CD4-positive, alpha-beta T cell treated with Interleukin-1 beta for 1 hour (primary cell): ENCODE results near the gene TGM1.

ENCODE experiments used
- DNase-seq, 2 donors: peaks; one replicate each; pipeline ENCODE4 v3.0.0-alpha.2; 2020 to 2022

Gene TGM1

DNA sequence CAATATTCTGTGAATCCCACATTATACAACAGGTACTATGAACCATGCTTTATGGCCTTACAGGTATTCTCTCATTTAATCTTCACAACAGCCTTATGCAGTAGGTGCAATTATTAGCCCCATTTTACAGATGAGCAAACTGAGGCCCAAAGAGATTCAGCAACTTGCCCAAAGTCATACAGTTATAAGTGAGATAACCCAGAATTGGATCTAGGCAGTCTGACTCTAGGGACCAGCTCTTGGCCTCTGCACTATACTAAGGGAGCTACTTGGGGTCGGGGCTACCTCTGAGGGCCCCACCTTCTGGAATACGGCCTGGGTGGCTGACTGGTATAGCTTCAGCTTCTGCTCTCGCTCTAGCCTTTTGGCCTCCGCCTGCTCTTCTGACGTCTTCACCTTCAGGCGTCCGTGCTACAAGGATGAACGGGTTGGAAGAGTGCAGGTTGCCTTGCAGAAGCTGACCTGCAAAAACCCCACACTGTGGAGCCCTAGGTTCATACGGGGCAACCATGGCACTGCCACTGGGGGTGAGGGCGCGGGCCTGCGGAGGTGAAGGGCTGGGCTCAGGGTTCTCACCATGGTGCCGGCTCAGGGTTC, 7.7 kb upstream of the TGM1 start:
- no peak for DNase-seq

DNA sequence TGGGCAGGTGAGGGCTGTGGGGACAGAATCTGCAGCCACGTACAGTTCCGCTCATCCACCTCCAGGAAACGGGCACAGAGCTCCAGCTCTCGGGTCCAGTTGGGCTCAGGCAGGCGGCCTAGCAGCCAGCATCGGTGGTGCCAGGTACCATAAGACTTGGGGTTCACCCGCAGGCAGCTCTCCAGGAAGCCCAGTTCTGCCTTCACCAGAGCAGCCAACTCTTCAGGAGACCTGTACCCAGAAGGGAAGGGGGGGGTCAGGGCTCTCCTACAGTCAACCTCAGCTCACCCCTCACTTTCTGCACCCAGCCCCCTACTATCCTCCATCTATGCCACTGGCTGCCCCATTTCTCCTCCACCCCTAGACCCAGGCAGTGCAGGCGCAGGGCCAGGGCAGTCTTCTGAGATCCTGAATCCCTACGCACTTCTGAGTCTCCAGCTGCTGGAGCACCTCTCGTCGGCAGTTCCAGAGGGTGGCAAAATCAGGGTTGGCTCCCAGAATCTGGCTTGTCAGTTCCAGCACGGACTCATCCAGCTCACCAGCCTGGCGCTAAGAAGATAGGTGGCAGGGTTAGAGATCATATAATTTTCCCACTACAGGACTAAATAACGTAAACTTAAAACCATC, 7.0 kb upstream of the TGM1 start:
- DNase-seq: no peak

DNA sequence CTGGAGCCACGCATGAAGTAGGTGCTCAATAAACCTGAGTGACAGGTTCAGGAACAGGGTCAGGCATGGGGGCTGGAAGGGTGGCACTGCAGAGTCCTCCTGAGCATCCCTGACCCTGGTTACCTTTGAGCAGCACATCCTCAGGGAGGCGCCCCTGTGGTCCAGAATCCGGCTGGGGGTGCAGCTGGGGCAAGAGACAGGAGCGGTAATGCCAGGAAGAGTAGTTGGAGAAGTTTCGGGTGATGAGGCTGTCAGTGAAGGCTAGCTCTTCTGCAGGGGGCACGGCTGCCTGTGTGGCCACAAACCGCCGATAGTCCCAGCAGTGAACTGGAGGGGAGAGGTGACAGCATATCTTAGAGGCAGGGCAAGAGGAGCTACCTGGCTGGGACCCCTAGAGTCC, 6.4 kb upstream of the TGM1 start:
- DNase-seq: no peak

DNA sequence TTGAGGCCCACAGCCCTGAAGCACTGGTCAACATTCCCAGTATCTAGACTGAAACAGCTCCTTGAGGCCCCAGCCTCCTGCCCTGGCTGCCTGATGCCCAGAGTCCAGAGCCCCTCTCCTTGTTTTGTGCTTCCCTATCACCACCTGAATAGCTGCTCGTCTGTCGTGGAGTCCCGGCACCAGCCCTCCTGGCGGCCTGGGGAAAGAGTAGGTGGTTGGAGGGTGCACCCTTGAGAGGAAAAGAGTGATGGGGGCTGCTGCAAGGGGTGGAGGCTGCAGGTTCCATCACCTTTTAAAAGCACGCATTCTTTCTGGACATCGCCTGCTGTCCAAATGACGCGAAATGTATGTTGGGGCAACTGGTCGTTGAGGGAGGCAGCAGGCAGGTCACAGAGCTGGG, 5.2 kb upstream of the TGM1 start:
- DNase-seq: no peak

DNA sequence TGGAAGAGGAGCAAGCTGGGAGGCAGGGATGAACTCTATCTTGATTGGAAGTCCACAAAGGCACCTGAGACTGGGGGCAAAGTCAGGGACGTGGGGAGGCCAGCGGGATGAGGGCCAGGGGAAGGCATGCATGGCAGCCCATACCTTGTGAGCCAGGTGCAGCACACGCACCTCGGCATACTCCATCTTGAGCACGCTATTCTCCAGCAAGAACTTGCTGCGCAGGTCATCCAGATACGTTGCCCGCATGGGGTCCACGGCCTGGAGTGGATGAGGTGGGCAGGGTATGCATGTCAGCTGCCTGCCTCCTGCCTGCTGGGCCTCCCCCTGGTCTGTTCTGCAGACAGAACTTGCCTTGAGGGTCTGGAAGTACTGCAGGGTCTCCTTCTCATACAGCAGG, 4.5 kb upstream of the TGM1 start:
- DNase-seq: no peak

DNA sequence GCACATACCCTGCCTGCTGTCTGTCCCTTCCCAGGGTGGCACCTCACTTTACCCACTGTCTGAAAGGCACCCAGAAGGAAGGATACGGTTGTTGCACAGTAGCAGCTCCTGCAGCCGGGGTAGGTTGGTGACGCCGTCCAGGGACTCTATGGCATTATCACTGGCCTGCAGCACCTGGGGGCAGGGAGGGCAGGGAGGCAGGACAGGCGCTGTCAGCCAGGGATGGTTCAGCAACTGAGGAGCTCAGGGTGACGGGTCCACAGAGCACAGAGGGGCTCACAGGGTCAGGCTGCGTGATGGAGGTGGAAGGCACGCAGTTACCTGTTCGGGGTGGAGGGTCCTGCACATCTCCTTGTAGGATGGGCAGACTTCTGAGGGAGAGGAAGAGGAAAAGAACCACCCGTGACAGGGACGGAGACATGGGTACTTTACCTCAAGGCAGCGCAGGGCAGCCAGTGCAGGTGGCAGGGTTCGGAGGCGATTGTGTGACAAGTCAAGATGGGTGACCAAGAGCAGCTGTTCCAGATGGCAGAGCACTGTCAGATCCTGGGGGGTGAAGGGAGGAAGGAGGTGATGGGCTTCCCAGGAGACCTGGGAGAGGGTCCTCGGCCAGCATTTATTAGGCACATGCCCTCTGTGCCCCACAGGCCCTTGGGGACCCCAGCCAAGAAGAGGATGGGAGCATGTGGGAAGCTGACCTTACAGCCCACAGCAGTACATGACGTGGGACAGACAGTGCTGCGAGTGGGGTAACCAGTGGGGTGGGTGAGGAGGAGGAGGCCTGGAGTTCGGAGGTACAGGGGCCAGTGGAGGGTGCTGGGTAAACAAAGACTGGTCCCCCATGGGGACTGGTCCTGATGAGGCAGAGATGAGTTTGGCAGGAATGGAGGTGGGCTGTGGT, 3.6 kb upstream of the TGM1 start:
- no peak for DNase-seq

DNA sequence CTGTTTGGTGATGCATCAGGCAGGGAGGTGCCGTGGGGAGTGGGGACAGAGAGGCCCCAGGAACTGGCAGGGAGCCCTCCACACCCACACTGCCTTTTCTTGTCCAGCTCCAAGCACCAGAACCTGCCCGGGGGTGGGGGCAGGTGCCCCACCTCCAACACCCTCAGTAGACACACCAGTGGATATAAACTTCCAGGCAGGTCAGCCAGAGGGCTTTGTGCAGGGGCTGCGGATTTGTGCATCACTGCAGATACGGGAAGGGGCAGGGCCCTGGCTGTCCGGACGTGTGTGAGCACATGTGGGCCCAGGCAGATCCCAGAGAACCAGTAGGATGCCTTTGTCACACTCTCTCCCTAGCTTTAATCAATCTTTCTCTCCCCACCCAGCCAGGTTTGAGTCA, 1.3 kb upstream of the TGM1 start:
- DNase-seq: no peak

DNA sequence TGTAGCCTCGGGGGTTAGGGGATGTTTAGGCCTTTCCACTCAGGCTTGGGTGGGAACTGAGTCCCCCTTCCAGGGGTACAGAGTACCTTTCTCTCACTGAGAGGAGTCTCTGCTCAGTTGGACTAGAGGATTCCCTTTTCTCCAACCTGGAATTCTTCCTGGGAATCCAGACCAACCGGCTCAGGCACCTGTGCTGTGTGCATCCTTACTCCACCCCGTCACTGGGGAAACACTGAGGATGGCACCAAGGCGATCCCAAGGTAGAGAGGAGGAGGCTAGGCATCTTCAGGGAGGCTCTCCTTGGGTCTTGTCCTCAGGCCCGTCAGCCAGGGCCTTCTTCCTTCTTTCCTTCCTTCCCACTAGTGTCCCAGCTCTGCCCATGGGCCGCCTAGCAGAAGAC, 871 bp upstream of the TGM1 start:
- DNase-seq: no peak

DNA sequence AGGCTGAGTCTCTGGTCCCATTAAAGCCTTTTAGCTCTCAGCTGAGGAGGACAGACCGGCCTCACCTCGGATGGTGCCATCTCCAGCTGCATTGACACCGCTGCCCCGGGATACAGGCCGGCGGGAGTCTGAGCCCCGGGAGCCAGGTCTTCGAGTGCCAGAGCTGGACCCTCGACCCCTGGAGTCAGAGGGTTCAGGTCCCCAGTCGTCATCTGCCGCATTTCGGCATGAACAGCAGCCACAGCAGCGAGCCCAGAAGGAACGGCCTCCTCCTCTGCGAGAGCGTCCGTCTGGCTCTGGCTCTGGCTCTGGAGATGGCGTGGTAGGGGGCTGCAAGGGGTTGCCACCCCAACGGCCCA, 1.0 kb downstream of the TGM1 start:
- DNase-seq: no peak

DNA sequence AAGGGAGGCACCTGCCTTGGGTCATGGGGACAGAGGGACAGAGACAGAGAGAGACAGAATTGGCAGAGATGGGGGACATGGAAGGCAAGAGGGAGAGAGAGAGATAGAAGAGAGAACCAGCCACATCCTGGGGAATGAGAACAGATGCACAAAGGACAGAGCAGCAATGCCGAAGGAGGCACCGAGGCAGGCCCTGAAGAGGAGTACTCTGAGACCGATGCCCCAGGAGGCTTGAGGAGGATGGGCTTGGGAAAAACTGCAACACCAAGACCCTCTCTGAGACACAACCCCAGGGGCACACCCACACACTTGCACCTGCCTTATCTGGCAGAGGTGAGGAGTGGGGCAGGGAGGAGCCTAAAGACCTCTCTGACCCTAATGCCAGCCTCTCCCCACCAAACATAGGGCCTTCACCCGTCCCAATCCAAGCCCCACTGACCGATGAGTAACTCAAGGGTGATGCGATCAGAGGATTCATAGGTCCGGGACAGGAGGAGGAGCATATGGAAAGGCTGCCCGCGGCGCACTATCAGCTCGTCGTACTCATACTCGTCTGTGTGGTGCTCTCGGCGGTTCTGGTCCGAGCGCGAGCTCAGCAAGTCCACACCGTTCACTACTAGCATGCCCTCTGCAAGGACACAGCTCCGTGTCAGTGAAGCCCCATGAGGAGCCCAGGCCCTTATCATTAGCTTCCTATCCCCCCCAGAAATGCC, 1.6 kb downstream of the TGM1 start:
- no peak for DNase-seq

DNA sequence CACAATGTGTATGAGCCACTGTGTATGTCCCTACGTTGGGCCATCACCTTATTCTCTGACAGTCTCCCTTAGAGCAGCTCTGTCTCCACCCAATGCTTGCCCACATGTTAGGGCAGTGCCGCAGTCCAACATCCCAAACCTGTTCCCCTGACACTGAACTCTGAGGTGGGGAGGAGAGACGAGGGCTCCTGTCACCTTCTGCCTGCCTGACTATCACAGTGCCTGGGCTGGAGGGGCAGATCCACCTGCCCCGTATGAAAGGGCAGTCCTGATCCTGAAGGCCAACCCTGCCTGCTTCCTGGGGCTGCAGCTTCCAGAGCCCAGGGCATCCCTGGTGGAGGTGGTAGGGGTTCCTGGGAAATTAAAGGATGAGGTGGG, 2.2 kb downstream of the TGM1 start:
- DNase-seq: no peak

DNA sequence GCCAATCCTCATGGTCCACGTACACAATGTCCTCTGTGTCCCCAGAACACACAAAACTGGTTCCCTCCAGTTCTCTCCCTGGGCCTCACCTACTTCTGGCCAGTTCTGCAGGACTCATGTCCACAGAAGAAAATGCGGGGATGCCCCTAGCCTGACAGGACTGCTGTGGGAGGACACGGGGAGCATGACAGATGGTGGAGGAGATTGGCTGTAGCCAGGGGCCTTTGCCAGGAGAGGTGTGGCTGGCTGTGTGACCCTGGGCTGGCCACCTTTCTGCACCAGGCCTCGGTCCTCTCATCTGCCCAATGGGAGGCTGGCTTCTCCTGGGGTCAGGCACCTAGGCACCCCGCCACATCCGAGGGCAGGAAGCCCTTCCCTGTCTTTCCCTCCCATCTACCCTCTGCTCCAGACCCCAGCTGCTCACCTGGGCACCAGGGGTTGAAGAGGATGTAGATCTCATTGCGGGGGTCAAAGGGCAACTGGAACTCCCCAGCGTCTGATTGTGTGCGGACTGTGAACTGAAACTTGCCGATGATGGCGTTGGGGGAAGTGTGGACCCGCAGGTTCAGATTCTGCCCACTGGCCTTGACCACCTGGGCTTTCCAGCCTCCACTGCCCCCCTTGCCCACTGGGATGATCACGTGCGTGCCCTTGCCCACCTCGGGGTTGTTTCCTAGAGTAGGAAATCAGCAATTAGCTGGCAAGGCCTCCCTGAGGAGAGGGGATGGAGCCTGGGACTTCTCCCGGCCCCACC, 2.8 kb downstream of the TGM1 start:
- DNase-seq: no peak

DNA sequence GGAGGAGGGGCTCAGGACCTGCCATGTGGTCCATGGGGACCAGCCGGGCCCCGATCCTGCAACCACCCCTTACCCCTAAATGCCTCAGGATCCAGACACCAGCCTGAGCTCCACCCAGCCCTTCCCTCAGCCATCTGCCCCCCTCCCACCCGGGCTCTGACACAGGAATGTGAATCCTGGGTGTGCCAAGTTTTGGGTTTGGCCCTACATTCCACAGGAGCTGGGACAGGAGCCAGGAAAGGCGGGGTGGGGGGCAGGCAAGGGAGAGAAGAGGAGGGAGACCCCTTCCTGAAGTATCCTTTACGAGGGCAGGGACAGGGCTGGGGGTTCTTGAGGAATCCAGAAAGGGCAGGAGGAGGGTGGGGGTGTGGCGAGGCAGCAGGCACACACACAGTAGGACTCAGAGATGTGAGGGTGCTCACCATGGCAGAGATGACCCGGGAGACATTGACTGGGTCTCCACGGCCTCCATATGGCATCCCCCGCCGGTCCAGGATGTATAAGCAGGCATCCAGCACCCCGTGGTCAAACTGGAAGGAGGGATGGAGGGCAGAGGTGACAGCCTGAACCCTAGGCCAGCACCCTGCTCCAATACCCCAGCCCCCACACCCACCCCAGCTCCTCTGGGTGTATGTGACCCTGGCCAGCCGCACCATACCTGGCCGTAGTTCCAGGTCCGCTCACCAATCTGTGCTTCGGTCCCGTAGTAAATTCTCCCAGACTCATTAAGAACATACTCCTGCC, 3.5 kb downstream of the TGM1 start:
- DNase-seq: no peak

DNA sequence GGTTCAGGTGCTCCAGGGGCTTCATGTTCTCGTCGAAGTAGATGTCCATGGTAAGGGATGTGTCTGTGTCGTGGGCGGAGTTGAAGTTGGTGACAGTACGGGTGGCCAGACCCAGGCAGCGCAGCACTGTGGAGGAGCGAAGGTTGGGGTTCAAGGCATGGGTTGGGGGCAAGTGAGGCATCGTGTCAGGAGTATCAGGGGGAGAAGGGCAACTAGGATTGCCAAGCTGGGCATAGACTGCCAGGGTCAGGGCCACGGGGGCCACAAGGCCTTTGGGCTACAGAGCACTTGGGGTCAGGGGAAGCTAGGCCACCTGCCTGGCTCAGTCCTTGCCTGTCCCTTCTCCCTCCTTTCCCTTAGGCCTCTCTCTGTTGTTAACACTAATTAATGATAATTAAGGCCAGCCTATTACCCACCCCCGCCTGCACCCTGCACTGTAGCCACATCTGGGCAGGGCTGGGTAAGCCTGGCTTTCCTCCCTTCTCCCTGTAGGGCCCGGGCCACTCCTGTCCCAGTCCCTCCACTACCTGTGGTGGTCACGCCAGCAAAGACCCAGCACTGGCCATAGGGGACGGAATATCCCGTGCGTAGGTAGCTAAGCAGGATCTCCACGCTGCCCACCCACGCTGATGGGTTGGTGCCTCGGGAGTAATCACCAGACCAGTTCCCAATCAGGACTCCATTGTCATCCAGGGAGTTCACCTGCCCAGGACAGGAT, 4.3 kb downstream of the TGM1 start:
- no peak for DNase-seq

DNA sequence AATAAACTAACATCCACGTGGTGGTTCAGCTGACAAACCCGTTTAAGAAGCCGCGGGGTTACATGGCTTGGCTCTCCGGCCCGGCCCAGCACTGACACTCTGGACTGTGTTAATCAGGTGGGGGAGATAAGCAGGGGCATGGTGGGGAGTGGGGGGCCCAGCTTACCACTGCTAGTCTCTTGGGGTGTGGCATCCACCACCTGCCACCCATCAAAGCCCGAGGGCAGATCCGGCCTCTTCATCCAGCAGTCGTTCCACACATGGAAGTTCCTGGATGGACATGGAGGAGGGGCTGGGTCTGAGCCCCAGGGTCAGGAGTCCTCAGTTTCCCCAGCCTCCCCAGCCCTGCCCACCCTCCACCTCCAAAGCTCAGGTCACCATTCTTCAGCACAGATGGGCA, 4.9 kb downstream of the TGM1 start:
- DNase-seq: no peak

DNA sequence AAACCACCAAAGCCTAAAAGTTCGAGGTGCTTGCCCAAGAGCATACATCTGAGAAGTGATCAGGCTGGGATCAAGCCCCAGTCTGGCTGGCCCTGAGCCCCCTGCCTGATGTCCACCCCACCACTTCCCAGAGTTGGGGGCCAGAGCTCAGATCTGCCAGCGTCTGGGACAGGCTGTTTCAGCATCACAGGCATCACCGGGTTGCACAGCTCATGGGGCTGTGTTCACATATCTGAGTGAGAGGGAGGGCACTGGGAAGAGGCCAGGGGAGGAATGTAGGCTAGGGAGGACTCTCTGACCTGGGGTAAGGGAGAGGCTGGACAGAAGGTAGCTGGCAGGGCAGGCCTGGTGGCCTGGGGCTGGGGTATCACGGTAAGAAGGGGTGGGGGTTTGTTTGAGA, 6.0 kb downstream of the TGM1 start:
- no peak for DNase-seq

DNA sequence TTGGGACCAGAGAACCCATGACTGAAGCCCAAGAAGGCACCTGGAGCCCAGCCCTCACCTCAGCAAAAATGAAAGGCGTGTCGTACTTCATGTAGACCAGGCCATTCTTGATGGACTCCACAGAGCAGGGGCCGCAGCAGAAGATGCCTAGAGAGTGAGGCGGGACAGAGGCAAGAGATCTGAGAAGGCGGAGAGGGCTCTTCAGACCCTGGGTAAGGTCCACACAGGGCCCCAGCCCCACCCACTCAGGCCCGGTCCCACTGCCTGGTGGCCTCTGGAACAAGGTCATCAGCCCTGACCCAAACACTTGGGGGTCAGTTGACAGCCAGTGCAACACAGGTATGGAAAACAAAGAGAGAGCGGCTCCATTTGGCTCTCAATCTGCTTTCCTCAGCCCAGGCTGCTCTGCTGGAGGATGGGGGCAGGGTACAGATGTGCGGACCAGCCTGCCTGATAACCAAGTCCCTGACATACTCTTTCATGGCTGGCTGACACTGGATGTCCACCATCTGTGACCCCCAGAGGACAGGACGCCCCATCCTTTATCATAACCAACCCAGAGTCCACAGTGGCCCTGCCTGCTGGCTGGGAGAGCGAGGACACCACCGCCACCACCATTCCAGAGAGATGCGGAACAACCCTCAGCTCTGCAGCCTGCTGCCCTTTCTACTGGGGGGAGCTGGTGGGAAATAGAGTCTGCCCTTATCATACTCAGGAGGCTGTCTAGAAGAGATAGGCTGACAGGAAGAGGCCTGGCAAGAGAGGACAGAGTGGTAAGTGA, 6.9 kb downstream of the TGM1 start:
- no peak for DNase-seq

DNA sequence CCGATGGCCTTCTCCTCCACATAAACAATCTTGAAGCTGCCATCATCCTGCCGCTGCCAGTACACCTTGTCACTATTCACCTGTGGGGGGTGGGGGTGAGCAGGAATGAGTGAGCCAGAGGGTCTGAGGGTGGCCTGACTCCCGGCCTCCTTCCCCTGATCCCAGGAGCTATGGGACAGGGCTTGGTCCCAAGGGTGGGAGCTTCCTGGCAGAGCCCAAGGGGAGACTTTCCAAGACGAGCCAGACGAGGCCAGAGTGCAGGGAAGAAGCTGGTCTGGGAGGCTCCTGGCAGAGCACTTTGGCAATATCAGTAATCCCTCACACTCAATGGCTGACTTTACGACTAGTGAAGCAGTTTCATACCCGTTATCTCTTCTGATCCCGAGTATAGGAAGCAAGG, 7.5 kb downstream of the TGM1 start:
- DNase-seq: no peak

DNA sequence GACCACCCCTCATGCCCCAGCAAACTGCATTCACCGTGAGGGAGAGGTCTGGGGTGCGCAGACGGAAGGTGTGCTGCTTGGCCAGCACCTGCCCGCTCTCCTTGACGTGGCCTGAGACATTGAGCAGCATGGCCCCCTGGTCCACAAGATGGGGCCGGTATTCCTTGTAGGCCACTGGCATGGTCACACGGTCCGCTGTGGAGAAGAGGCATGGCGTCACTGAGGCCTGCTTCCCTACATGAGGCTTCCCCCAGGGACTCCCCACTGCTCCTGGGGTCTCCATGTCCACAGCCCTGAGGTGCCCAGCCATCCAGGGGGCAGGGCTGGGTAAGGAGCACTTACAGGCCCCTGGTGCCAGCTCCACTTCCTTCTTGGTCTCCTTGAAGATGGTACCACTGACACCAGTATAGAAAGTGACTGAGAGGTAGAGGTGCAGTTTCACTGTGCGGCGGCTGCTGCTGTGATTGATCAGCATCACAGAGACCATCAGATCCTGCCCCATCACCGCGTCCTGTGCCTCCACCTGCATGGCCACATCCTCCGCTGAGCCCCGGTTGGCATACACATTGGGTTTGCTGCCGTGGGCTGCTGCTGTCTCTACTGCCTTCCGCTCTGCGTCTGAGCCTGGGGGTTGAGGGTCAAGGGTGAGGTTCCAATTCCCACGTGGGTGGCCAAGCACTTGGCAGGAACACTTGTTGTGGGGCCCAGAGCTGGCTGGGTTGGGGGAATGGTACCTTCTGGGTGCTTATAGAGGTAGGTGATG, 8.2 kb downstream of the TGM1 start:
- no peak for DNase-seq

DNA sequence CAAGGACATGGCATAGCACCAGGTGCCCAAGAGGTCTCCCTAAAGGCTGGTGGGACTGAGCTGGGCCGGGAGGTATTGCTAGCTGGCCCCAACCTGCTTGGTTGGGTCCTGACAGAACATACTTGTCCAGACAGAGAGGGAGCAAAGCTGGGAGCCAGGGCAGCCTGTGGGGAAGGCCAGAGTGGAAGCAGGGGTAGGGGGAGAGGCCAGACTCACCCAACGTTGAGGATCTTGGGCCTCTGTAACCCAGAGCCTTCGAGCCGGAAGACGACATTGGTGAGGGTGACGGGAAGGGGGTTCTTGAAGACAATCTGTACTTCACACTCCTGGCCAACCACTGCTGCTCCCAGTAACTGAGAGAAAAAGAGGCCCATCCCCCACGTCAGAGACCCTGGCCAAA, 9.0 kb downstream of the TGM1 start:
- no peak for DNase-seq
